ENCODE measurements around the gene PTPRD. TPM values are rescaled to one million over a fixed set of nuclear protein-coding genes. Genes with fewer than 3 reads are reported as not detected.

PTPRD gene
- total RNA-seq, 3 donors from 2014 or later (not counting 1 experiment from before 2014, with no cell fraction given): 0.05 to 0.68 TPM; not detected in 1

DNA sequence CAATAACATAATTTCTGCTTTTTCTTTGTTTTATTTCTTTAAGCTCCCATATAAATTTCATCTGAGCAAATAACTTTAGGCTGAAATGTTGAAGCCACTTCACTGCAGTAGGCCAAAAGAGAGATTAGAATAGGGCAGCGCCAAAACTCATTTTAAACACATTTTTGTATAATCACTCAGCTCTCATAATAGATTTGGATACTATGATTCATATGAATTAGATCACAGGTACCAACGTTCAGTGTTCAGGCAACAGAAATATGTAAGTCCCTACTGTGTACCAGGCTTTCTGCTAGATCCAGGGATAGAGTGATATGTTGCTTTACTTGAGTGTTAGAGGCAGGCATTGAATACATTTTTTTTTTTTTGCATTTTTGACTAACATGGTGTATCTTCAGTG lies 370.5 kb downstream of the PTPRD start:
- Mint-ChIP-seq H3K4me1 (no peaks in the 10 kb centered on the region), H3K9me3 (peaks cover 5 to 12% of the 10 kb centered on the region in 2 donors), H3K36me3 (no peaks in the 10 kb centered on the region), H3K27me3 (ENCODE audit: low read depth in 2 of 2) (no peaks in the 10 kb centered on the region), H3K4me3 (no peak overlapping the region), H3K27ac (no peak overlapping the region)
- WGBS (ENCODE audit: insufficient coverage): 58% methylated on average over 1 of the region's 2 CpGs
- TF ChIP-seq, protein P1, sequence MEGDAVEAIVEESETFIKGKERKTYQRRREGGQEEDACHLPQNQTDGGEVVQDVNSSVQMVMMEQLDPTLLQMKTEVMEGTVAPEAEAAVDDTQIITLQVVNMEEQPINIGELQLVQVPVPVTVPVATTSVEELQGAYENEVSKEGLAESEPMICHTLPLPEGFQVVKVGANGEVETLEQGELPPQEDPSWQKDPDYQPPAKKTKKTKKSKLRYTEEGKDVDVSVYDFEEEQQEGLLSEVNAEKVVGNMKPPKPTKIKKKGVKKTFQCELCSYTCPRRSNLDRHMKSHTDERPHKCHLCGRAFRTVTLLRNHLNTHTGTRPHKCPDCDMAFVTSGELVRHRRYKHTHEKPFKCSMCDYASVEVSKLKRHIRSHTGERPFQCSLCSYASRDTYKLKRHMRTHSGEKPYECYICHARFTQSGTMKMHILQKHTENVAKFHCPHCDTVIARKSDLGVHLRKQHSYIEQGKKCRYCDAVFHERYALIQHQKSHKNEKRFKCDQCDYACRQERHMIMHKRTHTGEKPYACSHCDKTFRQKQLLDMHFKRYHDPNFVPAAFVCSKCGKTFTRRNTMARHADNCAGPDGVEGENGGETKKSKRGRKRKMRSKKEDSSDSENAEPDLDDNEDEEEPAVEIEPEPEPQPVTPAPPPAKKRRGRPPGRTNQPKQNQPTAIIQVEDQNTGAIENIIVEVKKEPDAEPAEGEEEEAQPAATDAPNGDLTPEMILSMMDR (IDR thresholded peaks at IDR 0.05): no peak
- Histone ChIP-seq H3K36me3 (ENCODE audit: control insufficient read depth, insufficient read depth, low read length) (no peaks in the 10 kb centered on the region), H3K4me1 (ENCODE audit: control insufficient read depth, insufficient read depth, low read length) (no peaks in the 10 kb centered on the region), H3K27ac (ENCODE audit: low read length) (no peak overlapping the region), H3K27me3 (ENCODE audit: control insufficient read depth, insufficient read depth, low read length) (no peaks in the 10 kb centered on the region), H3K9me3 (ENCODE audit: control insufficient read depth, insufficient read depth, low read length) (no peaks in the 10 kb centered on the region), H3K4me3 (ENCODE audit: low read length) (no peak overlapping the region)
- DNase-seq: no peak
- no peak for ATAC-seq
- intact Hi-C loops (cut with micrococcal nuclease): no loop called here

DNA sequence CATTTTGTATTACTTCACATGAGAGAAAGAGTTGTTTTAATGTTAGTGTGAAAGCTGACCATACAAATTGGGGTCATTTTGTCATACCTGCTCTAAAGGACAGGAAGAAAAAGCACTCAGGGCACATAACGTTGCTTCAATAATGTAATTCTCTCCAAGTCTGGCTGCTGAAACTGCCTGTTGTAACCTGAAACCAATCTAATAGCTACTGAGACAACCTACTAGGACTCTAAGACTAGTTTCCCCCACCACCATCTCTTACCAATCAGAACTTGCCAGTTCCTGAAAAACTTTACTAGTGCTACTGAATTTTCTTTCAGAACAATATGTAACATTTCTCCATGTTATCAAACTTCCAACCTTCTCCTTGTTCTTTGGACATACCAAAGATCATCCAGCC lies 374.7 kb downstream of the PTPRD start:
- intact Hi-C loops (cut with micrococcal nuclease): no loop called here
- no peaks in the 10 kb centered on the region for H3K27me3 Mint-ChIP-seq (ENCODE audit: low read depth in 2 of 2)
- Histone ChIP-seq H3K4me3 (ENCODE audit: low read length) (no peak overlapping the region), H3K36me3 (ENCODE audit: control insufficient read depth, insufficient read depth, low read length) (no peaks in the 10 kb centered on the region), H3K27me3 (ENCODE audit: control insufficient read depth, insufficient read depth, low read length) (no peaks in the 10 kb centered on the region), H3K9me3 (ENCODE audit: control insufficient read depth, insufficient read depth, low read length) (no peaks in the 10 kb centered on the region), H3K27ac (ENCODE audit: low read length) (no peak overlapping the region), H3K4me1 (ENCODE audit: control insufficient read depth, insufficient read depth, low read length) (no peaks in the 10 kb centered on the region)
- H3K4me3 Mint-ChIP-seq: no peak overlapping the region
- TF ChIP-seq, protein P1 (IDR thresholded peaks at IDR 0.05): no peak
- 67% methylated on average over 1 of the region's 1 CpG for WGBS (ENCODE audit: insufficient coverage)
- no peaks in the 10 kb centered on the region for H3K36me3 Mint-ChIP-seq
- DNase-seq (no peak), ATAC-seq (no peak)
- no peaks in the 10 kb centered on the region for H3K4me1 Mint-ChIP-seq
- no peak overlapping the region for H3K27ac Mint-ChIP-seq
- peaks cover 2 to 3% of the 10 kb centered on the region in 2 donors for H3K9me3 Mint-ChIP-seq

DNA sequence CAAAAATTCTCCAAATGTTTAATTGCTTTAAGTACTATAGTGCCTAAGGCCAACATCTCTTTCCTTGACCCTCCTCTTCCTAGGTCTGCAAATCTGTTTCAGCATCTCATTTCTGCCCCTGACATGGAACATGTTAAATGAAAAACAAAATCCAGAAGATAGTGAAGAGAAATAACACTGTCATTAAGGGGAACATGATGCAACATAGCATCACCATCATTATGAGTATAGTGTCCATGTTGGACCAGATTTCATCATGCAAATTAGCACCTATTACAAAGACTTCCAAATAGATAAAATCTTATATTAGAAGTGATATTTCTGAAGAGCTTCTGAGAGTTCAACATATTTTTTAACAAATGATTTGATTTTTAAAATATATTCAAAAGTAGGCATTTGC lies 375.2 kb downstream of the PTPRD start:
- H3K27me3 ChIP-seq (ENCODE audit: control insufficient read depth, insufficient read depth, low read length): no peaks in the 10 kb centered on the region

DNA sequence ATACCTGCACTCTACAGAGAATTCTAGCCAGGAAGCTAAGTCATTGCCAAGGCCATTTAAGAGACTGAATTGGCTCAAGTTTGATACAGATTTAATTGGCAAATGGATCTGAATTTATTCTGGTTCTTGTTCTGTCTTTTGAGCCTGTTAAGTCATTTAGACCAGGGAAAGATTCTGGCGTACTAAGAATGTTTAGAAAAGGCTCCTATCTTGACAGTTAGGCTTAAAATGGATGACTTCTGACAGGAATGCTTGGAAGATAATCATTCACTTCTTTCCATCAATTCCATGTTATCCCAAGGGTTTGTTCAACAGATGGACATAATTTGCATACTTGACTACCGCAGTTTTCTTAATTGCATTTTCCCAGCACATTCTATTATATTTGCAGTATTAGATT lies 376.6 kb downstream of the PTPRD start:
- no peak for ATAC-seq
- H3K4me3 ChIP-seq (ENCODE audit: low read length): no peak overlapping the region
- no peaks in the 10 kb centered on the region for H3K36me3 ChIP-seq (ENCODE audit: control insufficient read depth, insufficient read depth, low read length)
- no peak overlapping the region for H3K27ac ChIP-seq (ENCODE audit: low read length)
- H3K9me3 ChIP-seq (ENCODE audit: control insufficient read depth, insufficient read depth, low read length): no peaks in the 10 kb centered on the region
- Mint-ChIP-seq H3K4me1 (no peaks in the 10 kb centered on the region), H3K9me3 (peaks cover 2 to 3% of the 10 kb centered on the region in 2 donors), H3K27me3 (ENCODE audit: low read depth in 2 of 2) (no peaks in the 10 kb centered on the region), H3K36me3 (no peaks in the 10 kb centered on the region), H3K27ac (no peak overlapping the region), H3K4me3 (no peak overlapping the region)
- H3K4me1 ChIP-seq (ENCODE audit: control insufficient read depth, insufficient read depth, low read length): no peaks in the 10 kb centered on the region
- H3K27me3 ChIP-seq (ENCODE audit: control insufficient read depth, insufficient read depth, low read length): no peaks in the 10 kb centered on the region
- intact Hi-C loops (cut with micrococcal nuclease): no loop called here
- DNase-seq: no peak
- 69% methylated on average over 1 of the region's 2 CpGs for WGBS (ENCODE audit: insufficient coverage)
- TF ChIP-seq, protein P1 (IDR thresholded peaks at IDR 0.05): no peak

More for the DNA sequence above, 375.2 kb downstream of the PTPRD start:
- Histone ChIP-seq H3K4me3 (ENCODE audit: low read length) (no peak overlapping the region), H3K27ac (ENCODE audit: low read length) (no peak overlapping the region), H3K36me3 (ENCODE audit: control insufficient read depth, insufficient read depth, low read length) (no peaks in the 10 kb centered on the region), H3K4me1 (ENCODE audit: control insufficient read depth, insufficient read depth, low read length) (no peaks in the 10 kb centered on the region), H3K9me3 (ENCODE audit: control insufficient read depth, insufficient read depth, low read length) (no peaks in the 10 kb centered on the region)
- TF ChIP-seq, protein P1 (IDR thresholded peaks at IDR 0.05): no peak
- Mint-ChIP-seq H3K27me3 (ENCODE audit: low read depth in 2 of 2) (no peaks in the 10 kb centered on the region), H3K9me3 (peaks cover 2 to 3% of the 10 kb centered on the region in 2 donors), H3K4me1 (no peaks in the 10 kb centered on the region), H3K36me3 (no peaks in the 10 kb centered on the region), H3K27ac (no peak overlapping the region), H3K4me3 (no peak overlapping the region)
- intact Hi-C loops (cut with micrococcal nuclease): no loop called here
- ATAC-seq: no peak
- no peak for DNase-seq
